Femur (tissue), 1 donor: ENCODE results near the gene IRAK2.
"Not testable (repeated sequence)": the region's sequence is repeated elsewhere in the genome, so short reads cannot be mapped to it uniquely, and the experiment has no call there.

ENCODE experiments used
- DNase-seq: peaks from one replicate; pipeline ENCODE4 v3.0.0-alpha.2; 2017

Gene IRAK2, protein sequence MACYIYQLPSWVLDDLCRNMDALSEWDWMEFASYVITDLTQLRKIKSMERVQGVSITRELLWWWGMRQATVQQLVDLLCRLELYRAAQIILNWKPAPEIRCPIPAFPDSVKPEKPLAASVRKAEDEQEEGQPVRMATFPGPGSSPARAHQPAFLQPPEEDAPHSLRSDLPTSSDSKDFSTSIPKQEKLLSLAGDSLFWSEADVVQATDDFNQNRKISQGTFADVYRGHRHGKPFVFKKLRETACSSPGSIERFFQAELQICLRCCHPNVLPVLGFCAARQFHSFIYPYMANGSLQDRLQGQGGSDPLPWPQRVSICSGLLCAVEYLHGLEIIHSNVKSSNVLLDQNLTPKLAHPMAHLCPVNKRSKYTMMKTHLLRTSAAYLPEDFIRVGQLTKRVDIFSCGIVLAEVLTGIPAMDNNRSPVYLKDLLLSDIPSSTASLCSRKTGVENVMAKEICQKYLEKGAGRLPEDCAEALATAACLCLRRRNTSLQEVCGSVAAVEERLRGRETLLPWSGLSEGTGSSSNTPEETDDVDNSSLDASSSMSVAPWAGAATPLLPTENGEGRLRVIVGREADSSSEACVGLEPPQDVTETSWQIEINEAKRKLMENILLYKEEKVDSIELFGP

DNA sequence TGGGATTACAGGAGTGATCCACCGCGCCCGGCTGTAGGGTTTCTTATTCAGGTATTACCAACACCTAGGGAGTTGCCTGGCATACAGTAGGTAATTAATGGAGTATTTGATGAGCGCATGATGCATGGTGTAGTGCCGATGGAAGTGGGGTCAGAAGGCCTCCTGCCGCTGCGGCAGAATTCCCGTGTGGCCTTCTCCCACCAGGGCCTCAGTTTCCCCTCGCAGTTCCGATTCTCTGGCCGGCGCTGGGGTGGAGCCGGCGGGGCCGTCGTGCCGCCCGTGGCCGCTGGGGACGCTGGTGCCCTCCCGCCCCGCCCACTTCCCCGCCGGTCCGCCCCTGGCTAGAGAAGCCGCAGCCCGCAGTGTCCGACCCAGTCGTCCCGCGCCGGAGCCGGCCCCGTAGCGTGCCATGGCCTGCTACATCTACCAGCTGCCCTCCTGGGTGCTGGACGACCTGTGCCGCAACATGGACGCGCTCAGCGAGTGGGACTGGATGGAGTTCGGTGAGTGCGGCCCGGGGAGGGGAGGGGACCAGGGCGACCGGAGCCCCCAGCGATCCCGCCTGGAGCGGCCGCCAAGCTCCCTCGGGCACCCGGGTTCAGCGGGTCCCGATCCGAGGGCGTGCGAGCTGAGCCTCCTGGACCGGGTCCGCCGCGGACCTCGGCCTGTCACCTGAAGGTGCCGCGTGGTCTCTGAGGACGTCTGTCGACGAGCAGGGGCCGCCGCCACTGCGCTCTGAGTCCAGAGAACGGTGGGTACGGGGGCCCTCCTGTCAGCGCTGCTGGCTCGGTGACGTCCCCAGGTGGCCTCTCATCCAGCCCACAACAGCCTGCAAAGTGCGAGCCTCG, at the start of gene IRAK2:
Gene IRAK2, plus strand, starts transcription at position 374 of the 848 bp plus-strand sequence. Its CDS starts 36 bp downstream, at position 410.
- peak; percentile 80 for DNase-seq

DNA sequence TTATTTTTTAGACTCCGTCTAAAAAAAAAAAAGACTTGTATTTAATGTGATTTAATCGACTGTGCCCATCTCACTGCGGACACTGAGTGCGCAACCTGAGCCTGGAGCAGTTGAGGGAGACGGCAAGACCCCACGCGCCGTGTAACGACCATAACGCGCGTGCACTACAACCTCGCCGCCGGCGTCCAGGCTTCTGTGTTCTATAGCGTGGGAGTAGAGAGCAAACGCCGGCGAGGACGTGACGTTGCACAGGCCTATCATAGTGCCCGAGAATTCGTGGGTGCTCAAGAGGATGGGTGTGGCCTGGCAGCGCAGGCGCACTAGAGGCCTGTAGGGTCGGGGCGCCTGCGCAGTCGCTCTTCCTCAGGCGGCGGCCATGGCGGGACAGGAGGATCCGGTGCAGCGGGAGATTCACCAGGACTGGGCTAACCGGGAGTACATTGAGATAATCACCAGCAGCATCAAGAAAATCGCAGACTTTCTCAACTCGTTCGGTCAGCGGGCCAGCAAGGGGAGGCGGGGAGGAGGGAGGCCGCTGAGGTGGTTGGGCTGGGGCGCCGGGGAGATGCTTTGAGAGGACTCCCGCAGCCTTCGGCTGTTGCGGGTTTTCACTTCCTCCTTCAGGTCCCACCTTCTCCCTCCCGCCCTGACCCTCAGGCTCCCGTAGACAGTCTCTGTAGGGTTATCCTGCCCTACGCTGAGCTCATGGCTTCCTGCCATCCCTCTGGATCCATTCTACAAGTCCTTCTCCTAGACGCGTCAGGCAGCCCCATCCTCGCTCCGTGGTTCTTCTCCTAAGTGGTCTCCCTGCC, 49.2 kb upstream of the IRAK2 start, which contains the start of gene BRK1:
Gene BRK1, plus strand, starts transcription at position 350 of the 812 bp plus-strand sequence. Its CDS starts 27 bp downstream, at position 377.
- peak; percentile 96 for DNase-seq

DNA sequence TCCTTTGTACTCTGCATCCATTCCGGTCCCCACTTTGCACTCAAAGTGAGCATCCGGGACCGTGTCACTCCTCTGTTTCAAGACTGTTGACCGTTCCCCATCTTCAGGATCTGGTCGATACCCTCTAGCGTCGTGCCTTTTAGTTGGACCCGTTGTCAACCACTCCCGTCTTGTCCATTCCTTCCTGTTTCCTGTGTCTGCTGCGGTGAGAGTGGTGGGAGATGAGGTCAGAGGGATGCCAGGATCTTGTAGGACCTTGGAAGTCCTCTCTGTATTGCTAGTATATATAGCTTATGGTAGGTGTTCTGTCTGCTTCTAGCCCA, 48.6 kb upstream of the IRAK2 start:
- DNase-seq: no peak

DNA sequence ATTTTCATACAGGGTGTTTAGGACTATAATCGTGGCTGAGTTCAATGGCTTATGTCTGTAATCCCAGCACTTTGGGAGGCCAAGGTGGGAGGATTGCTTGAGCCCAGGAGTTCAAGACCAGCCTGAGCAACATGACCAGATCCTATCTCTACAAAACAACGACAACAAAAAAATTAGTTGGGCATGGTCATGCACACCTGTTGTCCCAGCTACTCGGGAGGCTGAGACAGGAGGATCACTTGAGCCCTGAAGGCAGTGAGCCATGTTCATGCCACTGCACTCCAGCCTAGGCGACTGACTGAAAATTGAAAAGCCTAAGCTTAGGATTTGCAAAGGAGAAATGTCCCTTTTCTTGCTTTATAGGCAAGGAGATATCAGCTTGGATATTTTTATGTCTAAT, 47.8 kb upstream of the IRAK2 start:
- no peak for DNase-seq

DNA sequence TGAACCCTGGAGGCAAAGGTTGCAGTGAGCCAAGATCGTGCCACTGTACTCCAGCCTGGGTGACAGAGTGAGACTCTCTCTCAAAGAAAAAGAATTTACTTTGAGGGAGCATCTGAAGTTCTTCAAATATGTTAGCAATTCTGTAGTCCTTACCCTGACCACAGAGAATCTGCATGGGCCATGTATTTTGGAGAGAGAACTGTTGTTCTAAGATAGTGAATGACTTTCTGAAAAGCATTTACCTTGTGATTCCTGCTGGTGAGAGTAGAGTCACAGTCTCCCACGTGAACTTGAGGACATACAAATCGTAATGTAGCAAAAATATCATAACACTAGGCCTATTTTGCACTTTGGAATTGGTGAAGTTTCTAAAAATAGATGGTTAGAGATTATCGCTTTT, 45.3 kb upstream of the IRAK2 start:
- DNase-seq: no peak

DNA sequence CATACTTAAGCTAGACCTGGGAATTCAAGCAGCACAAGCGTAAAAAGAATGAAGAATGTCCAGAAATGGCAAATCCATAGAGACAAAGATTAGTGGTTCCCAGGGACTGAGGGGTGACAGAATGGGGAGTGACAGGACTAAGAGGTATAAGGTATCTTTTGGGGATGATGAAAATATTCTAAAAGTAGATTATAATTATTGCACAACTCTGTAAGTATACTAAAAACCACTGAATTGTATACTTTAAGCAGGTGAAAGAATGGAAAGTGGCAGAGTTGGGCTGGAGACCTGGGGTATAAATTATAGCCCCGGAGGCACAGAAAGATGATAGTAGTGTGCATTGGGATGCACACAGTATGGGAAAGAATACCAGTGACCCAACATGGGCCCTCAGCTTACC, 43.7 kb upstream of the IRAK2 start:
- no peak for DNase-seq

DNA sequence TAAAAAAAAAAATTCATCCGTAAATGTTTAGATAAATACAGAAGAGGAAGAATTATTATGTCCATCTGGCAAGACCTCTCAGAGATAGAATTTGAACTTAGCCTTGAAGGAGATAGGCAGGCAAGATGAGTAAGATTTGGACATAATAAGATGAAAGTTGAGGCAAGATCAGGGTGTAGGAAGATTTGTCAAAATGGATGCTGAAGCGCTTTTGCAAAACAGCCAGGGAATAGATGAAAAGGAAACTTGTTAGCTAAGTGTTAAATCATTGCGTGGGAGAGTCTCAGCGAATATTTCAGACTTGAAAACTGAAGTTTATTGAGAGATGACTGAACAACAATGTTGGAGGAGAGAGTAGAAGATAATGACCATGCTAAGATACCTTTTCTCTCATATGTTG, 42.0 kb upstream of the IRAK2 start:
- no peak for DNase-seq

DNA sequence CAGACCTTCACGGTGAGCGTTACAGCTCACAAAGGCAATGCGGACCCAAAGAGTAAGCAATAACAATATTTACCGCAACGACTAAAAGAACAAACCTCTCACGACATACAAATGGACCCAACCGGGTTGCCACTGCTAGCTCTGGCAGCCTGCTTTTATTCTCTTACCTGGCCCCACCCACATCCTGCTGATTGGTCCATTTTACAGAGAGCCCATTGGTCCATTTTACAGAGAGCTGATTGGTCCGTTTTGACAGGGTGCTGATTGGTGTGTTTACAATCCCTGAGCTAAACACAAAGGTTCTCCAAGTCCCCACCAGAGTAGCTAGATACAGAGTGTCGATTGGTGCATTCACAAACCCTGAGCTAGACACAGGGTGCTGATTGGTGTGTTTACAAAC, 28.8 kb upstream of the IRAK2 start:
- DNase-seq: not testable (repeated sequence)

DNA sequence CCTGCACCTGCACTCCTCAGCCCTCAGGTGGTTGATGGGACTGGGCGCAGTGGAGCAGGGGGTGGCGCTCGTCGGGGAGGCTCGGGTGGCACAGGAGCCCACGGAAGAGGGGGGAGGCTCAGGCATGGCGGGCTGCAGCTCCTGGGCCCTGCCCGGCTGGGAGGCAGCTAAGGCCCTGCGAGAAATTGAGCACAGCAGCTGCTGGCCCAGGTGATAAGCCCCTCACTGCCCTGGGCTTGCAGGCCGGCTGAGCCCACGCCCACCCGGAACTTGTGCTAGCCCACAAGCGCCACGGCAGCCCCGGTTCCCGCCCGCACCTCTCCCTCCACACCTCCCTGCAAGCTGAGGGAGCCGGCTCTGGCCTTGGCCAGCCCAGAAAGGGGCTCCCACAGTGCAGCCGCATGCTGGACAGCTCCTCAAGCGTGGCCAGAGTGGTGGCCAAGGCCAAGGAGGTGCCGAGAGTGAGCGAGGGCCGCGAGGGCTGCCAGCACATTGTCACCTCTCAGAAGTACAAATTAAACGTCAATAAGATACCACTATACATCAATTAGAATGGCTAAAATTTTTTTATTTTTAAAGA, 28.2 kb upstream of the IRAK2 start:
- DNase-seq: no peak

DNA sequence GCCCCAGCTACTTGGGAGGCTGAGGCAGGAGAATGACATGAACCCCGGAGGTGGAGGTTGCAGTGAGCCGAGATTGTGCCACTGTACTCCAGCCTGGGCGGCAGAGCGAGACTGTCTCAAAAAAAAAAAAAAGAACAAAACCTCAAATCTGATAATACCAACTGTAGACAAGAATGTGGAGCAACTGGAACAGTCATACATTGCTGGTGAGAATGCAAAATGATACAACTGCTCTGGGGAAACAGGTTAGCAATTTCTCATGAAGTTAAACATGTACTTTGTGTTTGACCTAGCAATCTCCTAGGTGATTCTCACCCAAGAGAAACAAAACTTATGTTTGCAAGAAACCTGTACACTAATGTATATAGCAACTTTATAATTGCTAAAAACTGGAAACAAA, 27.5 kb upstream of the IRAK2 start:
- no peak for DNase-seq

DNA sequence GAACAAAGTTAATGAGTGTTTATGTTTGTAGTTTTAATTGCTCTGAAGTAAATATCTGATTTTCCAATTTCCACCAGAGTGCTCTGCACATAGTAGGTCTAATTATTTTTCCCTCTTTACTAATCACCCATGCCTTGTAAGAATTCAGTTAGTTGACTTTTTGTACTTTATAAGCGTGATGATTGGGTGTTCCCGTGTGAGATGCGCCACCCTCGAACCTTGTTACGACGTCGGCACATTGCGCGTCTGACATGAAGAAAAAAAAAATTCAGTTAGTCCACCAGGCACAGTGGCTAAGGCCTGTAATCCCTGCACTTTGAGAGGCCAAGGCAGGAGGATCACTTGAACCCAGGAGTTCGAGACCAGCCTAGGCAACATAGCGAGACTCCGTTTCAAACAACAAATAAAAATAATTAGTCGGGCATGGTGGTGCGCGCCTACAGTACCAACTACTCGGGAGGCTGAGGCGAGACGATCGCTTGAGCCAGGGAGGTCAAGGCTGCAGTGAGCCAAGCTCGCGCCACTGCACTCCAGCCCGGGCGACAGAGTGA, 23.6 kb upstream of the IRAK2 start:
- DNase-seq: peak; percentile 35

DNA sequence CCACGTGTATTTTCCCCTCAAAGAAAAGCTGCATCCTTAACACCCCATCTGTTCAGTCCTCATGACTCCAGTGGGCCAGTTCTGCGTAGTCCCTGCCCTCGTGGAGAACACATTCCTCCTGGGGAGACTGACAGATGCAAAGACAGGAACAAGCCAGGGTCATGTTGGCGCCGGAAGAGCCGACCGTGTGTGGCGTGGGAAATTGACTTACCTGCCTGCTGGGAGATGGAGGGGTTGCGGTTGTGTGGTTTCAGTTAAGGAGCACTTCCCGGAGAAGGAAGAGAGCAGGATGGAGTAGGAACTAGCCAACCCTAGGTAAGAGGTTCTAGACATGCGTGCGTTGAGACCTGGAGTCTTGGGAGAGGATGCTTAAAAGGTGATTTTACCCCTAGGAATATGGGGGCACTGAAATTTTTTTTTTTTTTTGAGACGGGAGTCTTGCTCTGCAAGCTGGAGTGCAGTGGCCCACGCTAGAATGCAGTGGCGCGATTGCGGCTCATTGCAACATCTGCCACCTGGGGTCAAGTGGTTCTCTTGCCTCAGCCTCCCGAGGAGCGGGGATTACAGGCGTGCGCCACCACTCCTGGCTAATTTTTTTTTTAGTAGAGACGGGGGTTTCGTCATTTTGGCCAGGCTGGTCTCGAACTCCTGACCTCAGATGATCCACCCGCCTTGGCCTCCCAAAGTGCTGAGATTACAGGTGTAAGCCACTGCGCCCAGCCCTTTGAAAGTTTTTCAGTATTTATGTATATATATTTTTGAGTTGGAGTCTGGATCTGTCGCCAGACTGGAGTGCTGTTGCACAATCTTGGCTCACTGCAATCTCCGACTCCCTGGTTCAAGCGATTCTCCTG, 21.8 kb upstream of the IRAK2 start:
- DNase-seq: no peak

DNA sequence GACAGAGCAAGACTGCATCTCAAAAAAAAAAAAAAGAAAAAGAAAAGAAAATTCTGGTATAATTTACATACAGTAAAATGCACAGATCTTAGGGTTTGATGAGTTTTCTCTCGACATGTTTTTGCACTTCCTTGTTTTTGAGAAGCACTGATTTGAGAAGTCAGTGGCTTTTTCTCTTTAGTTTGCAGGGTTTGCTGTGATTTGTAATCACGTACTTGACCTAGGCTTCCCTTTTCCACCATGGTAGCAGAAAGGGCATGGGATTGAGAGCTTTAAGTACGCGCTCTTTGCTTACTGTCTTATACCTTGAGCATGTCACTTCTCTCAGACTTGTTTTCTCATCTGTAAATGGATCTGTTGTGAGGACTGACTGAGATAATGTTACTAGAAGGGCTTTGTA, 19.0 kb upstream of the IRAK2 start:
- DNase-seq: no peak

DNA sequence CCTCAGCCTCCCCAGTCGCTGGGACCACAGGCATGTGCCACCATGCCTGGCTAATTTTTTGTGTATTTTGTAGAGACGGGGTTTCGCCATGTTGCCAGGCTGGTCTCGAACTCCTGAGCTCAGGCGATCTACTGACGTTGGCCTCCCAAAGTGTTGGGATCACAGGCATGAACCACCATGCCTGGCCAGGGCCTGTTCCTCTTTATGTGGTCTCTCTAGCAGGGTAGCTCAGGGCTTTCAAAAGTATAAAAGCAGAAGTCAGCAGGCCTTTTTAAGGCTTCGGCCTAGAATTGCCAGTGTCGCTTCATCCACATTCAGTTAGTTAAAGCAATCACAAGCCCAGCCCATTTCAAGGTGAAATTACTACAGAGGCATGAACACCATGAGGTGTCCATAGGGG, 15.5 kb upstream of the IRAK2 start:
- no peak for DNase-seq

DNA sequence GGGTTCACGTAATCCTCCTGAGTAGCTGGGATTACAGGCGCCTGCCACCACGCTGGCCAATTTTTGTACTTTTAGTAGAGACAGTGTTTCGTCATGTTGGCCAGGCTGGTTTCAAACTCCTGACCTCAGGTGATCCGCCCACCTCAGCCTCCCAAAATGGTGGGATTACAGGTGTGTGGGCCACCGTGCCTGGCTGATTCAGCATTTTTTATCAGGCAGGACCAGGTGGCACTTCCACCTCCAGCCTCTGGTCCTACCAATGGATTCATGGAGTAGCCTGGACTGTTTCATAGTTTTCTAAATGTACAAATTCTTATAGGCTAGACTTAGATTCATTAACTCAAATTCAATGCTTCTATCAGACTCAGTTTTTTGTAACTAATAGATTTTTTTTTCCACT, 13.7 kb upstream of the IRAK2 start:
- no peak for DNase-seq

DNA sequence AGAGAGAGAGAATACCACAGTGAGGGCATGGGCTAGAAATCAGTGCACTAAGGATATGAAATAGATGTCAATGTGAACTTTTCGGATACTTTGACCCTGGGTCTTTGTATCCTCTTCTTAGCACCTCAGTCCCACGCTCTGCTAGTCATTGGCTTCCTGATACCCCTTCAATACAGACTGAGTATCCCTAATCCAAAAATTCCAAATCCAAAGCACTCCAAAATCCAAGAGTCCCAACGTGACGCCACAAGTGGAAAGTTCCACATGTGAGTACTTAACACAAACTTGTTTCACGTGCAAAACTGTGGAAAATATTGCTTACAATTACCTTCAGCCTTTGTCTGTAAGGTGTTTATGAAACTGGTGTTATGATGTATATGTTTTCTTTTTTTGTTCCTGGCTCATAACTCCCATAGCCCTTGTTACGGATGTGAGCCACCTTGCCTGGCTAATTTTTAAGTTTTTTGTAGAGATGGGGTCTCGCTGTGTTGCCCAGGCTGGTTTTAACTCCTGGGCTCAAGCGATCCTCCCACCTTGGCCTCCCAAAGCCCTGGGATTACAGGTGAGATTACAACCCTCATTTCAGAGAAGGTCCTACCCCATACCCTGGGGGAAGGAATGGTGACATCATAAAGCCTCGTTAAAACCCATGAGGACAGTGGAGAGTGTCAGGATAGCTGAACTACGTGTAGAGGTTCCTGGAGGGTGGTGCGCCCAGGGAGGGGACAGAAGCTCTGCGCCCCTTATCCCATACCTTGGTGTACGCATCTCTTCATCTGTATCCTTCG, 10.2 kb upstream of the IRAK2 start:
- no peak for DNase-seq

DNA sequence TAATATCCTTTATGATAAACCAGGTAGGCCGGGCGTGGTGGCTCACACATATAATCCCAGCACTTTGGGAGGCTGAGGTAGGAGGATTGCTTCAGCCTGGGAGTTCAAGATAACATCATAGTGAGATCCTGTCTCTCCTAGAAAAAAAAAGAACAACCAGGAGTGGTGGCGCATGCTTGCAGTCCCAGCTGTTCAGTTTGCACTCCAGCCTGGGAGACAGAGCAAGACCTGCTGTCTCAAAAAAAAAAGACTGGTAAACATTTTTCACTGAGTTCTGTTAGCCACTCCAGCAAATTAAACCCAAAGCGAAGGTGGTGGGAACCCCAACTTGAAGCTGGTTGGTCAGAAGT, 9.6 kb upstream of the IRAK2 start:
- DNase-seq: no peak

DNA sequence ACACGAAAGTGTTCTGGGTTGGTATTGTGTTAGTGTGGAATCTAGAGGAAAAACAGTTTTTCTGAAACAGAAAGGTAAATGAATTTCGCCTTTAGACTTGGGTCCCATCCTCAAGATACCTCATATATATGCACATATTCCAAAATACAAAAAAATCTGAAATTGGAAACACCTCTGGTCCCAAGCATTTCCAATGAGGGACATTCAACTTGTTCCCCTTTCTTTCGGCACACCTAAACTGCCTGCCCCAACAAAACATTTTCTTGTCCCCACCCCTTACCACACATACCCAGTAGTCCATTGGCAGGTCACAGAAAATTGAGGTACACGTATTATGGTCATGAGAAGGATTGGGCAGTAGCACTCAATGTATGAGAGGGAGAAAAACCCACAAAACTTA, 9.1 kb upstream of the IRAK2 start:
- no peak for DNase-seq

DNA sequence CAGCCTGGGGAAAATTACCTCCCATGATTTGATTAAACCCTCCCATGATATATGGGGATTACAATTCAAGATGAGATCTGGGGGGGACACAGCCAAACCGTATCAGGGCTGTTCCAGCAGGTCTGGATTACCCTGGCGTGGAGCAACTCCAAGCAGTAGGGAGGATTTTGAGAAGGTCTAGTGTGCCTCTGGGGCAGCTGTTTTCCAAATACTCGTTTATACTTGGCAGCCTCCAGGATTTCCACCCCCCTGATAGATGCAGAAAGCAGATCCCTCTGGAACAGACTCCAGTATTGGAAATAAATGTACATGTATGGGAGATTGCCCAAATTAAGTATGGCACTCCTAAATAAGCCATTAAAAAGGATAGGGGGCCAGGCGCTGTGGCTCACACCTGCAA, 7.7 kb upstream of the IRAK2 start:
- peak; percentile 43 for DNase-seq

DNA sequence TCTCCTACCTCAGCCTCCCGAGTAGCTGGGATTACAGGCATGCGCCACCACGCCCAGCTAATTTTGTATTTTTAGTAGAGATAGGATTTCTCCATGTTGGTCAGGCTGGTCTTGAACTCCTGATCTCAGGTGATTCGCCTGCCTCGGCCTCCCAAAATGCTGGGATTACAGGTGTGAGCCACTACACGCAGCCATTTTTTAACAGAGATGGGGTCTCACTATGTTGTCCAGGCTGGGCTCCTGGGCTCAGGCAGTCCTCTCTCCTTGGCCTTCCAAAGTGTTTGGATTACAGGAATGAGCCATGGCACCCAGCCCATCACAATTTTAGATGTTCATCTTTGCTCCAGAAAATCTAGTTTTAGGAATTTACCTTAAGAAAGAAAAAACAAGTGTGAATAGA, 6.2 kb upstream of the IRAK2 start:
- DNase-seq: not testable (repeated sequence)
